ENCODE measurements around the gene TFPI. TPM values are rescaled to one million over a fixed set of nuclear protein-coding genes. Genes with fewer than 3 reads are reported as not detected.
"Not testable (repeated sequence)": the region's sequence is repeated elsewhere in the genome, so short reads cannot be mapped to it uniquely, and the experiment has no call there.

TFPI gene
- total RNA-seq, 4 donors from 2014 or later, result 42.6 to 141 (median 66.1) TPM

DNA sequence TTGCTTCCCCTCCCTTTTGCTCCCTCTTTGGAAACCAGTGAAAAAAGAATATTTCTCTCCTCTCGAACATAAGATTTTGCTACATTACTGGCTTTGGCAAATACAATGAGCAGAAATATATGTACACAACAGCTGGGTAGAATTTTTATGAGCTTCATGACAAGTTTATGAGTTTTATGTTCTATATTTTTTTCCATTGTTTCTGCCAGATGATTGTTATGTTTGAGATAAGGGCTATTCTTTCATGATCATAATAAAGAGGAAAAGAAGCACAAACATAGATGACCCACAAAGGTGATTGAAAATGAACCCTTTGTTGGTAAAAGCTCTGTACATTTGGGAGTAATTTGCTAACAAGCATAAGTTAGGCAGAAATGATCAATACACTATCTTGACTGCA, 14.8 kb upstream of the TFPI start:
- TF ChIP-seq CTCF (IDR thresholded peaks at IDR 0.05), result no peak
- TF ChIP-seq EP300 (IDR thresholded peaks at IDR 0.05), result no peak
- no peak for TF ChIP-seq POLR2A (IDR thresholded peaks at IDR 0.05)
- no peak for TF ChIP-seq POLR2AphosphoS5 (IDR thresholded peaks at IDR 0.05)
- no peaks in the 10 kb centered on the region for H3K27me3 ChIP-seq
- no peak overlapping the region for H3K27ac ChIP-seq
- no peak for ATAC-seq
- peaks cover 0 to 5% (median 0%) of the 10 kb centered on the region in 3 donors for H3K9me3 ChIP-seq
- no peaks in the 10 kb centered on the region for H3K36me3 ChIP-seq
- WGBS, 2 donors (ENCODE audit: low coverage in 1 of 2), result 56 to 67% methylated on average over 1 of the region's 1 CpG
- no peaks in the 10 kb centered on the region for H3K4me1 ChIP-seq
- H3K4me3 ChIP-seq, result no peak overlapping the region

- no peaks in the 10 kb centered on the region for H3K4me1 ChIP-seq
- ATAC-seq, result no peak
- no peak overlapping the region for H3K4me3 ChIP-seq
- H3K27me3 ChIP-seq, result no peaks in the 10 kb centered on the region
- H3K36me3 ChIP-seq, result no peaks in the 10 kb centered on the region
- 89% methylated on average over 1 of the region's 1 CpG; no CpG with 5 or more reads in 1 of the 2 donors for WGBS, 2 donors (ENCODE audit: low coverage in 1 of 2)
- no peak for TF ChIP-seq POLR2AphosphoS5 (IDR thresholded peaks at IDR 0.05)
- TF ChIP-seq POLR2A (IDR thresholded peaks at IDR 0.05), result no peak
- TF ChIP-seq EP300 (IDR thresholded peaks at IDR 0.05), result no peak
- no peak for TF ChIP-seq CTCF (IDR thresholded peaks at IDR 0.05)
- H3K9me3 ChIP-seq, result no peaks in the 10 kb centered on the region
- no peak overlapping the region for H3K27ac ChIP-seq
Measured at GRCh38 chr2:187567126-187567525, 12.9 kb upstream of the TFPI start.

DNA sequence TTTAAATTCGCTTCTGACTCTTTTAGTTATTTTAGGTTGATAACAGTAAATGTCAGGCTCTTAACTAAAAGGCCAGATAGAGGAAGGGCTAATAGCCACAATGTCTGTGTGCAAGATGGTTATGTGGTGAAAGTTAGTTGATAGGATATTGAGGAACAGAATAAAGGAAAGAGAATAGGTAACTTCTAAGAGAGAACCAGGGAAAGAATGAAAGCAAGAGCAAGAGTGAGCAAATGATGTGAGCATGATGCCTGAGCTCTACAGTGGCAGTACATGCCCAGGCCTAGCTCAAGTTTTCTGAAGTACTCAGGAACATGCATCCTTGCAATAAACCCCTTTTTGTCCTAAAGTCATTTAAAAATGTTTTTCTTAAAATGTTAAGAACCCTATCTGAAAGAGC, 12.5 kb upstream of the TFPI start:
- ATAC-seq, result no peak

GRCh38 chr2:187566266-187566665, 12.0 kb upstream of the TFPI start:
- TF ChIP-seq EP300 (IDR thresholded peaks at IDR 0.05), result no peak
- no peak for TF ChIP-seq CTCF (IDR thresholded peaks at IDR 0.05)
- no peak for TF ChIP-seq POLR2A (IDR thresholded peaks at IDR 0.05)
- TF ChIP-seq POLR2AphosphoS5 (IDR thresholded peaks at IDR 0.05), result no peak

More for the DNA sequence above, 12.5 kb upstream of the TFPI start:
- no peak for TF ChIP-seq CTCF (IDR thresholded peaks at IDR 0.05)
- no peaks in the 10 kb centered on the region for H3K27me3 ChIP-seq
- no peaks in the 10 kb centered on the region for H3K36me3 ChIP-seq
- 80 to 88% methylated on average over 1 of the region's 1 CpG for WGBS, 2 donors (ENCODE audit: low coverage in 1 of 2)
- no peaks in the 10 kb centered on the region for H3K4me1 ChIP-seq
- H3K4me3 ChIP-seq, result no peak overlapping the region
- no peak overlapping the region for H3K27ac ChIP-seq
- no peaks in the 10 kb centered on the region for H3K9me3 ChIP-seq

GRCh38 chr2:187565618-187566017, 11.4 kb upstream of the TFPI start:
- not testable (repeated sequence) for H3K4me1 ChIP-seq, ATAC-seq, H3K36me3 ChIP-seq, H3K27ac ChIP-seq, H3K27me3 ChIP-seq, H3K9me3 ChIP-seq, H3K4me3 ChIP-seq
- 95 to 96% methylated on average over 9 of the region's 11 CpGs for WGBS, 2 donors (ENCODE audit: low coverage in 1 of 2)

More at GRCh38 chr2:187566266-187566665, 12.0 kb upstream of the TFPI start:
- Histone ChIP-seq H3K36me3 (no peaks in the 10 kb centered on the region), H3K4me3 (no peak overlapping the region), H3K9me3 (no peaks in the 10 kb centered on the region), H3K27me3 (no peaks in the 10 kb centered on the region), H3K4me1 (no peaks in the 10 kb centered on the region), H3K27ac (no peak overlapping the region)
- ATAC-seq, result no peak

DNA sequence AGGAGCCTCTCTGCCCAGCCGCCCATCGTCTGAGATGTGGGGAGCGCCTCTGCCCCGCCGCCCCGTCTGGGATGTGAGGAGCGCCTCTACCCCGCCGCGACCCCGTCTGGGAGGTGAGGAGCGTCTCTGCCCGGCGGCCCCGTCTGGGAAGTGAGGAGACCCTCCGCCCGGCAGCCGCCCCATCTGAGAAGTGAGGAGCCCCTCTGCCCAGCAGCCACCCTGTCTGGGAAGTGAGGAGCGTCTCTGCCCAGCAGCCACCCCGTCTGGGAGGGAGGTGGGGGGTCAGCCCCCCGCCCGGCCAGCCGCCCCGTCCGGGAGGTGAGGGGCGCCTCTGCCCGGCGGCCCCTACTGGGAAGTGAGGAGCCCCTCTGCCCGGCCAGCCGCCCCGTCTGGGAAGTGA, 2.3 kb upstream of the TFPI start:
- not testable (repeated sequence) for H3K4me3 ChIP-seq, H3K9me3 ChIP-seq, H3K27ac ChIP-seq, ATAC-seq, H3K27me3 ChIP-seq, H3K36me3 ChIP-seq, H3K4me1 ChIP-seq
- no CpG with 5 or more reads among the region's 31 CpGs for WGBS, 2 donors (ENCODE audit: low coverage in 1 of 2)
